Measurements from ENCODE around the gene SYNDIG1.
A peak's percentile ranks its signal among the peaks of the same experiment; 100 is the strongest.

SYNDIG1 gene

DNA sequence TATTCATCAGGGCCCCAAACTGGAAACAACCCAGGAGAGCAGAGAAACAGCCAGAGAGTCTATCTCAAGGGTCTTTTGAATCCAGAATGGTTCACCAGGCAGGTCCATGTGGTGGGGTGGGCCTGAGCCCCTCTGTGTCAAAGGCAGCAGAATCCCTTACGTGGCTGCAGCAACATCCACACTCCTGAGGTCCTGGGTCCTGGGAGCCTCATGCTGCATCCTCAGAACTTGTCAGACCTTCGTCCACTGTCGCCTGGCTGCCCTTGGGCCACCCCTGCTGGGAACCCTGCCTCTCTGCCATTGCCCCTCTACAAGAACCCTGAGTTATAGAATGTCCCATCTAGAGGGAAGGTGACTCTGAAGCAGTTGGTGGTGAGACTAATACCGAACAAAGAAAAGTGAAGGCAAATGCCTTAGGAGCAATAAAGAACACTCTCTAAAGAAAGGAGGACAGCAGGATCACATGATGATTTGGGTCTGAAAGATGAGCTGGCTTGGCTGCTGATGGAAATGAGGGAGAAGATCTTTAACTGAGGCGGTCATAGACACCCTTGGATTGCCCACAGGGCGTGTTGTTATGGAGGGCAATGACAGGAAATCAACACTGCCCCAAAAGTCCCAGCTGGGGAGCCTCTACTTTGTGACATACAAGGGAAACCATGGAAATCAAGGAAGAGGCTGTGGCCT, 161.2 kb downstream of the SYNDIG1 start:
- no peak for DNase-seq (ENCODE audit: low read depth, low spot score)

DNA sequence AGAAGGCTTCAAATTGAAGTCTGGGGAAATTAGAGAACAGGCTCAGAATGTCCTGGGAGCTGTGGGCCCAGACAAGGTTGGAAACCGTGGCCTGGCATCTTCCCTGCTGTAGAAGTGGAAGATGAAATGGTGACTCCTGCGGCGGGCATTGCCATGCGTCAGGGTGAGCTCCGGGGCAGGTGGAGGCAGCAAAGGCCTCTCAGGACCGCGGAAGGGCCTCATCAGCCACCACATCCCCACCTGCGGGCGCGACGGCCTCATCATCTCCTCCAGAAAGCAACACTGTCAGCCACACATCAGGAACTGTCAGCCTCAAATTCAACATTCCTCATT, 161.7 kb downstream of the SYNDIG1 start:
- no peak for DNase-seq (ENCODE audit: low read depth, low spot score)

DNA sequence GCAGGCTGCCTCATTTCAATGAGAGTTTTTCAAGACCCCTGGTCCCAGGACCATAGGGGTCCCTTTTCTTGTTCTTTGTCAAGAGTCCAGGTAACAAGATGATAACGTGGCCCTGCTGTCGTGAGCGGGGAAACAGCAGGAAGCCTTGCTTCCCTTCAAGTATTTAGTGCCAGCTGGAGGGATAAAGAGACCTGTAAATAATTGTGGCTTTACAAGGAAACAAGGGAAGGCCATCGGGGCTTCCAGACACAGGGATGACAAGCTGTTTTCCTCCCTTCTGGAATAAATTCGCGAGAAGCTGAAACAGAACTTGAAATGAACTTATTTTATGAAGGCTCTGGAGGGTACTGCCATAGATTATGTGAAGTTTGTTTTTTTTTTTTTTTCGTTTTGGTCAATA, 163.2 kb downstream of the SYNDIG1 start:
- DNase-seq (ENCODE audit: low read depth, low spot score): no peak

DNA sequence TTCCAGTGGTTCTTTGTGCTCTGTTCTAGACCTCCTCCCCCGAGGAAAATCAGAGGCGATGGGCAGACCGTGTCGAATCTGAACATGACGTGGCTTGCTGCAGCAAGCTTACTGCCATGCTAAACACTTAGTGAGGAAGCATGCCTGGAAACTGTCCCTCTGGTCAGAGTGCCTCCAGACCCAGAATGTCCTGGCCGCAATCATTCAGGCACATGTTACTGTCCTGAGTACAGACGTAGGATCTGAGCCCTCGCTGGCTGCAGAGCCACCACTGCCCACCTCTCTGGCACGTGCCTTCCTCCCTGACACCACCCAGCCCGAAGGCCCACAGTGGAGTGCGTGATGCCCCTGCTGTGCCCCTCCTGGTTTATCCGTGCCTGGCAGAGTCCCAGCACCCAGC, 163.6 kb downstream of the SYNDIG1 start:
- DNase-seq (ENCODE audit: low read depth, low spot score): no peak

DNA sequence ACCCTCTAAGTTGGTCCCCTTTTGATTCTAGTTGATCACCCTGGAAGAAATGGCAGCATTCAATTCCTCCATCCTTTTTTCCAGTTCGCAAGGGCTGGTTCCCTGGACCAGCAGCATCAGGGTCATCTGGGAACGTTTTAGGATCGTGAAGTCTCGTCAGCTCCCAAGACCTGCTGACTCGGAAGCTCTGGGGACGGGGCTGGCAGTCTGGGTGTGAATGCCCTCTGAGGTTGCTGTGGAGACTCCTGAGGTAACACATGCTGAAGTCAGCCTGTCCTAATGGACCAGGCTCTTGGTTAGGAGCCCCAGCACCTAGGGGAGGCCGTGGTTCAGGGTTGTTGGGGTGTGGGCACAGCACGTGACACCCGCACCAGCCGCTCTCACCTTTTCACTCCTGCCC, 164.1 kb downstream of the SYNDIG1 start:
- DNase-seq (ENCODE audit: low read depth, low spot score): no peak

DNA sequence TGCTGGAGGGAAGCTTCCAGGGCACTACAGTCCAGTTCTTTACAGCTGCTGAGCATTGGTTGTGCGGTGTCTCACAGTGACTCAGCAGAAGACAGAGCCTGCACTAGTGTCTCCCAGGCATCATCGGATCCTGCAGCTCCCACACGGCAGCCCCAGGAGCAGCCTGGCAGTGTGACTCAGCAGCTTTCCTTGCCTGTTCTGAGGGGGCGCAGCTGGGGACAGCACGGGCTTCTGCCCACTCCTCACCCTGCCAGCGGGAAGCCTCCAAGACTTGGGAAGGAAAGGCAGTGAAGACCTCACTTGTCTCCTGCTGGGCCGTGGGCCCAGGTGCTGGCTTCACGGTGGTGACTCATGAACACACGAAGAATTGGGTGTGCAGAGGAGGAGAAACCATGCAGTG, 165.4 kb downstream of the SYNDIG1 start:
- DNase-seq (ENCODE audit: low read depth, low spot score): peak; percentile 63

DNA sequence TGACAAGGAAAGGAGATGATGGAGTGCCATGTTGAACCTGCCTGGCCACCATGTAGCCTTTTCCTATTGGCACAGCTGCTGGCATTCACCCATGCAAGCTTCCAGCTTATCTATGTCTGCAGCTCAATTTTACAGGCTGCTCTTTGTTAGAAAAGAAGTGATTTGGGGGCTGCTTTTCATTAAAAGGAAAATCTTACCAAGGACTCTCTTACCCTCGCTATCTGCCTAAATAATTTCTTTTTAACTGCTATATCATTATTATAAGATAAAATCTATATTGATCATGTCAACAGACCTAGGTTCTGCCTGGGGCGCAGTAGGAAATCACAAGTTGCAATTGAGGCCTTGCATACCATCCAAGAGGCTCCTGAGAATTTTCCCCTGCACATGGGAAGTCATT, 167.2 kb downstream of the SYNDIG1 start:
- no peak for DNase-seq (ENCODE audit: low read depth, low spot score)

DNA sequence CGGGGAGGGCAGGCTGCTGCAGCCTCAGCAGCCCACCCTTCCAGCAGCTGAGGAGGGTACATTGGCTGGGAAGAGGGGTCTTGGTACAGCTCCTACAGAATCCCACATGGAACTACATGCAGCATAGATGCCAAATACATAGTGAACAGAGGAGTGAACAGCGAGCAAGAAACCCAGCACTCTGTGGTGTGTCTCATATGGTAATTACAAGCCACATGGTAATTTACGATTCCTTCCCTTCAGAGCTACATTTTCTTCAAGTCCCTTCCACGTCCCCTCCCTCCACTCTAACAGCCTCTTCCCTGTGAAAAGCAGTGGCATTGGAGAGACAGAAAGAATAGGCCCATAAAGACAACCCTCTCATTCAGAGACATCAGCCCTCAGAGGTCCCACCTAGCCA, 167.7 kb downstream of the SYNDIG1 start:
- DNase-seq (ENCODE audit: low read depth, low spot score): no peak

DNA sequence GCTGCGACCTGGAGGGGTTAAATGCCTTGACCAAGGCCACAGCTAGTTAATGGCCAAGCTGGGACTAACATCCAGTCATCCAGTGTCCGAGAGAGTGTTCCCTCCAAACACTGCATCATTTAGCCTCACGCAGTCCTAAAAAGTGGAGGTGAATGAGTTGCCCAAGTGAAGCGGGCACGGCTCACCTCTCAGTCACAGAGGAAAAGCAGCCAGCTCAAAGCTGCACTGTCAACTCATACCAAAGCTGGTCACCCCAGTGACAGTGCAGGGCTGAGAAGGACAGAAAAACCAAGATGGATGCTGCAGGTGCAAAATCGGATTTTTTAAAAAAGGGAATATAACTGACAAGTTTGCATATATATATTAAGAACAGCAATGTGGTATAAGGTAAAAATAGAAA, 168.5 kb downstream of the SYNDIG1 start:
- no peak for DNase-seq (ENCODE audit: low read depth, low spot score)

DNA sequence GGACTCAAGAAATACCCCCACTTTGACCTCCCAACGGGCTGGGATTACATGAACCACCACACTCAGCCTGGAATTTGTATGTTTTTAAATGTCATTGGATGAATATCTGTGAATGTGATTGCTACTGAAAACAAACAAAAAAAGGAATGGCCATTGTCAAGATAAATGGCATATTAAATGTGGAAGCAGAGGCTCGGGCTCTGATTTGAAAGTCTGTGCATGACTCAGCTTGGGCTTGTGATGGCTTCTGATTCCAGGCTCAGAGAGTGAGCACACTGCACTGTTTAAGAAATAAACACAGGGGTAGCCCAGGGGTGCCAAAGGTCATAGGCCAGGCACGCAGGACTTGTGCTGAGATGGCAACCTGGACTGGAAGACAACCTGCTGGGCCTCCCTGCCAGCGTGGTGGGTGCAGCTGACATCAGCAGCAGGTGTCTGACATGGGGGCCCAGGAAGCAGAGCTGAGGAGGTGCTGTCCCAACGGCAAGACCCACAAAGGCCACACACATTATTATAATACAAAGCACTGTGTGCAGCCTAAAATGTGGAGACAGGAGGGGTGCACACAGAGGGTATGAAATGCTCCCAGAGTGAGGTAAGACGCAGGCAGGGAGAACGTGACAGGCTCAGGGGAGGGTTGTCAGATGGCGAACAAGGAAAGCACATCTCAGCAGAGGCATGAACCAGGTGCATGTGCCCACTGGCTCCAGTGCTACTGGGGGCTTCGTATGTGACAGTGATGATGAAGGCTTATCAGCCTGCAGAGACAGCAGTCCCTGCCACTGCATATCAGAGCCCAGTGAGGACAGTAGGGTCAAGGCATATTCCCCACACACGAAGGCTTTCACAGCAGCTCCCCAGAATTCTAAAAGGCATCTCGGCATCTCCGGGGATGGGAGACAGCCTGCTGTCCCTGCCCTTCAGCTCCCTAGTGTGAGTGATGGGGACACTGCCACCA, 169.4 kb downstream of the SYNDIG1 start:
- no peak for DNase-seq (ENCODE audit: low read depth, low spot score)

DNA sequence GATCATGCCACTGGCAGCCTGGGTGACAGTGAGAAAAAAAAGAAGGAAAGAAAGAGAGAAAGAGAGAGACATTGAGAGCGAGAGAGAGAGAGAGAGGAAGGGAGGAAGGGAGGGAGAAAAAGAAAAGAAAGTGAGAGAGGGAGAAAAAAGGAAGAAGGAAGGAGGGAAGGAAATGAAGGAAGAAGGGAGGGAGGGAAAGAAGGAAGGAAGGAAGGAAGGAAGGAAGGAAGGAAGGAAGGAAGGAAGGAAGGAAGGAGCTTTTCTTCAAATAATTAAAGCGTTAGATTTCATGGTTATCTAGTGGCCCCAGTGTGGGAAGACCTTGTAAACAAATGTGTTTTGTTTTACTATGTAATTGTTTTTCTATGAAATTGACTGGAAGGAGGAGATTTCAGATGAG, 170.8 kb downstream of the SYNDIG1 start:
- DNase-seq (ENCODE audit: low read depth, low spot score): no peak

DNA sequence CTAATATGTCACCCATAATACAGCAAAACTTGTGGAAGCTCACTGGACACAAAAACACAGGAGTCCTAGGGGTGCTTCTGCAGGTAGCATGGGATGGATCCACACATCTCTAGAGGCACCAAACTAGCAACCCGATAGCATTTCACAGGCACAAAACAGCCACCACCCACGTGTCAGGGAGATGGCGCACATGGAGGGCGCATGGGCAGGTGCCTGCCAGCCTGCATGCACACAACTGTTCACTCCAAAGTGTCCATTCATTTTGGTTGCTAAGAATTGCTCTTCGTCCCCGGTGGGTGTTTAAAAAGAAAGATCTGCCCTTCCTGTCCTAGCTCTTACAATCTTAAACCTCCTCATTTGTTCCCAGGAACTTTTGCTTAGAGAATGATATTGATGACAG, 171.3 kb downstream of the SYNDIG1 start:
- no peak for DNase-seq (ENCODE audit: low read depth, low spot score)

DNA sequence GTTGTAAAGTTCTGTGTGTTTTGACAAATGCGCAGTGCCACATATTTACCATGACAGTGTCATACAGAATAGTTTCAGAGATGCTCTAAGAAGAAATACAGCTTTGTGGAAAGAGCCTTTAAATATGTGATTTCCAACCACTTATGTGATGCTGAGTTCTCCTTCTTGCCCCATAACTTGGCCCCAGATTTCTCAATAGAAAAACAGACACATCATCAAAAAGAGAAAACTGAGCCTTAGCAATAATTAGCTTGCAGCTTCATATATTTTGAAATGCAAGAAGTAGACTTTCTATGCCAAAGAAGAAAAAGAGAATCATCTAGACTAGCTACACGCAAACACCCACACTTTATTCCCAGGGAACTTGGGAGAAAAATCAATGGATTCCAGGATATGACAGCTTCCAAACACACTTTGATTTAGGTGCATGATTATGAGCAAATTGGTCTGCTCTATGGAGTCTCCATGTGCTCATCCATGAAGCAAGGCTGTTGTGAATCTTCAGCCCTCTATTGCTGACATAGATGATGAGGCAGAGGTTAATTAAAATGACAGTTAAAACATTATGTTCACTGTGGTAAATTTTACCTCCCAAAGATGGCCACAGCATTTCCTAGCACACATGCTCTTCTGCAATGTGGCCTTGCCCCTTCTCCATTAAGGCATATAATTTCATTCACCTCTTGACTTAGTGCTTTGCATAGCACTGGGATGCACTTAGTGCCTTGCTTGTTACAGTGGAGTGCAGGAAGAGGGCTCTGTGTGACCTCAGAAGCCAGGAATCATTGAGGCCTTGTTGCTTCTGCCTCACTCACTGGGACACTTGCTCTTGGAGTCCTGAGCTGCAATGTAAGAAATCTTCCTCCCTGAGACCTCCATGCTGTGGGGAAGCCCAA, 174.6 kb downstream of the SYNDIG1 start:
- DNase-seq (ENCODE audit: low read depth, low spot score): no peak

DNA sequence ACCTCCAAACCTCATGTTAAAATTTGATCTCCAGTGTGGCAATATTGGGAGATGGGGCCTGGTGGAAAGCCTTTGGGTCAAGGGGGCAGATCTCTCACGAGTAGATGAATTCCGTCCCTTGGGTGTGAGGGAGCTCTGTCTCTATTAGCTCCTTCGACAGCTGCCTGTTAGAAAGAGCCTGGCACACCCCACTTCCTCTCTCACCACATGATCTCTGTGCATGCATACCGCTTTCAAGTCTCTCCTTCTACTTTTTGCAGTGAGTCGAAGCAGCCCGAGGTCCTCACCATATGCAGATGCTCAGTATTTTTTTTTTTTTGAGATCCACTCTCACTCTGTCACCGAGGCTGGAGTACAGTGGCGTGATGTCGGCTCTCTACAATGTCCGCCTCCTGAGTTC, 176.9 kb downstream of the SYNDIG1 start:
- no peak for DNase-seq (ENCODE audit: low read depth, low spot score)

DNA sequence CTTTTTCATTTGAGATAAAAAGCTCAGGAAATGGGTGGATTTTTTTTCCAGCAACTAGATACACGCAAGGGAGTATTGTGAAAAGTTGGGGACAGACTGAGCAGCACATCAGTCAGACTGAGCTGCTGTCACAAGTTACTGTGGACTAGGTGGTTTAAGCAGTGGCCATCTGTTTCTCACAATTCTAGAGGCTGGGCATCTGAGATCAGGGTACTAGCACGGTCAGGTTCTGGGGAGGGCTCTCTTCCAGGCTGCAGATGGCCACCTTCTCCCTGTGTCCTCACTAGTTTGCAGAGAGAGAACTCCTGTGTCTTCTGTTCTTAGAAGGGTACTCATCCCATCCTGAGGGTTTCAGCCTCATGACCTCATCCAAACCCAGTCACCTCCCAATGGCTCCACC, 178.3 kb downstream of the SYNDIG1 start:
- no peak for DNase-seq (ENCODE audit: low read depth, low spot score)

DNA sequence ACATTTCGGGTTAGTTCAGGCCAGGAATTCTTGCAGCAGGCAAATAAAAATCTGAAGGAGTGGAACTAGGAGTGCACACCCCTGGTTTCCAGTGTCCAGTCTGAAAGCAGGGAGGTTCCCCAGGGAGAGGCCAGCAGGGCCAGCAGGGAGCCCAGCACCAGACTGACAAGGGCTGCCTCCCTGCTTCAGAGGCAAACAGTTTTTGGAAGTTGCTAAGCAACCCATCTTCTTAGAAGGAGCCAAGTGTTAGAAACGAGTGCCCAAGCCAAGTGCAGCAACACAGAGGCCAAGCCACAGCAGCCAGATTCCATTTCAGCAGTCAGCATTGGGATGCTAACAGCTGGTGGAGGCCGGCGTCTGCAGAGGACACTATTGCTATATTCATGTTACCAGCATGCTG, 179.1 kb downstream of the SYNDIG1 start:
- DNase-seq (ENCODE audit: low read depth, low spot score): no peak

DNA sequence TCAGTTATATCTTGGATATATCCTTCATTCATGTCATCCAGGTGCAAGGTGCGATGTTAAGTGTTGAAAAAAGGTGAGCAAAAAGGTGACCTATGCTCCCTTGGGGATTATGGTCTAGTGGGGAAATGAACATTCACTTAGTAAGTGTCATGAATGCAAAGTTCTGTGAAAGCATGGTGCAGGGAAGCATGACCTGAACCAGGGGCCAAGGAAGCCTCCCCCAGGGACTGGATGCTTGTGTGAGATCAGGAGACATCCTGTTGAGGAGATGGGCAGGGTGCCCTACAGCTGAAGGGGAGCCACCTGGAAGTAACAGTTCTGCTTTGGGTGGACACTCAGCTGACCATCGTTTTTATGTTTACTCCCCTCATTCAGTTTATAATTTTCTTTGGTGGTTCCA, 179.5 kb downstream of the SYNDIG1 start:
- DNase-seq (ENCODE audit: low read depth, low spot score): no peak

DNA sequence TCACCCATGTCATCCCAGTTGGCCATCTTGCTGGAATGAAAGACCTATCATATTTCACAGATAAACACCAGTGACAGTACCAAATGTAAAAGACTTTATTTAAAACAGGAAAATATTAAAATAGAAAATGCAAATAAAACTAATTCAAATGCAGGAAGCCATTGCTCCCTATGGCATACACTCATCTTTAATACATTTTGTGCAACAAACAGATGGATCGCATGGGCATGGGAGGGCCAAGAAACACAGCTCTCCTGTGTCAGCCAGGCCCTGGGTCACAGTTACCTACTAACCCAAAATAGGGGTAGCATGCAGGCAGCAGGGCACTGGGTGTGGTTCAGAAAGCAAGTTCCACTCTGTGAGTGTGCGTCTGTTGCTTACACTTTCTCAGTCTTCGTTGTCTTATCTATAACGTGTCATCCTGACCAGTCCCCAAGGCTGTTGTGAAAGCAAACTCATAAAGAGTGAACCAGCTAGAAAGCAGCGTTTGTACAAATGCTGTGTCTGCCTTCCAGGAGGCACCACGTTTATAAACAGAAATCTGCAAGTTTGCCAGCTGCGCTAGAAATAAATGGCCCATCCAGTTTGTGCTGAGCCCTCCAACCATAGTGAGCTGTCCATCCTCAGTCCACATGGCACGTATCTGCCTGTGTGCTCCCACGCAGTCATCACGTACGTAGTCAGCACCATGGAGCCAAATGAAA, 180.5 kb downstream of the SYNDIG1 start:
- DNase-seq (ENCODE audit: low read depth, low spot score): no peak

DNA sequence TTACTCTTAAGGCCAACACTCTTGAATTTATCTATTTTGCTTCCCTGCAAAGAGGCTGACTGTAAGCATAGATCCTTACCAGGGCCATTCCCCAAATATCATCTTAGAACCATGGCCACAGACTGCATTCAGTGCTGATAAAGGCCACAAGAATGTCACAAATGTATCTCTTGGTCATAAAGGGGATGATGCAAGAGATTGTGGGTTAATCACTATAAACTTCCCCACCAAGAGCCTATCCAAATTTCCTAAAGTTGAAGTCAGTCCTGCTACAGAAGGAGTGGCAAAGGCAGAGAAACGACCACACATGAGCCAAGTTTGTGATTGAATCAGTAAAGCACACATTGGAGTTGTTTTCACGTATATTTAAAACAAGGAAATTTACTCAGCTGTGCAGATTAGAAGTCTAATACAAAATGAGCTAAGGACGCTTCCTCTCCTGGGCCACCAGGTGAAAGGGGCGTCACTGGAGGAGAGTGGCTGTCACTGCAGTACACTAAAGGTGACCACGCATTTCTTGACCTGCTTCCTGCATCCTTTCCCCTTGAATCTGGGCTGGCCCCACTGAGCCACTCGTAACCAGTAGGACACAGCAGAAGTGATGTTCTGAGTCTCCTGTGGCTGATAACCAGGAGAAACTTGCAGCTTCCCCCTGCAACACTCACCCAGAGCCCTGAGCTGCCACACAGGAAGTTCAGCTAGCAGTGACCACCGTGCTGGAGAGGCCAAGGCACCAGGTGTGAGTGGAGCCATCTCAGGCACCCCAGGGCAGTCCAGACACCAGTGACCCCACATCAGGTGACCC, 181.9 kb downstream of the SYNDIG1 start:
- no peak for DNase-seq (ENCODE audit: low read depth, low spot score)

DNA sequence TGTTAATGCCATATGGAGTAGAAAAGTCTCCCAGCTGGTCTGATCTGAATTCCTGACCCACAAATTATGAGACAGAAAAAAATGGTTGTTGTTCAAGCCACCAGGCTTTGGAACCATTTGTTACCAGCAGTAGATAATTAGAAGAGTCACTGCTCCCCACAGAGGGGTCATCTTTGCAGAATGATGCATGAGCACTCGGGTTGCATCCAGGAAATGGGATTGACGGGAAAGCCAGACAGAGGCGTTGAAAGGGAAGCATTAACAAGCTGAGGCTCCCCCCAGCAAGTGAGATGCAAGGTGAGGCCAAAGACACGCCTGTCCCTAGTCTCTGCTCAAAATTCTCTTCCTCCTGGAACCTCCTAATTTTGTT, 182.5 kb downstream of the SYNDIG1 start:
- DNase-seq (ENCODE audit: low read depth, low spot score): no peak

DNA sequence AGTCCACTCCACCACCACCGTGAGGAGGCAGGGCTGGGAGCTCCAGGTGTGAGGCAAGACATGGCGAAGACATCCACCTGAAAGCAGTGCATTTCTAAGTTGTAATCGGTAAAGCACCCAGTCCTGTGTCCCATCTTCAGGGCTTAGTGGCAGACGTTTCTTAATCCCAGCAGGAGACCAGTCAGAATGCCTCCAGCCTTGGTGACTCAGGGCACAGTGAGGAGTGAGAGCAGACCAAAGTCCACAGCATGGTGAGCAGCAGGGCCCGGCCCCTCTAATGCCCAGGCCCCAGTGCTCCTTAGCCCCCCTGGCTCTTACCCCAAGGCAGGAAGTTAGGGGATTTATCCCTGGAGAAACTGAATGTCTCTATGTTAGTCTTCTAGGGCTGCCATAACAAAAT, 183.9 kb downstream of the SYNDIG1 start:
- no peak for DNase-seq (ENCODE audit: low read depth, low spot score)
